Lung (tissue), 12 donors: ENCODE measurements around the gene KIF4B. TPM values are rescaled to one million over a fixed set of nuclear protein-coding genes. Genes with fewer than 3 reads are reported as not detected.
A peak's percentile ranks its signal among the peaks of the same experiment; 100 is the strongest.
"Not testable (repeated sequence)": the region's sequence is repeated elsewhere in the genome, so short reads cannot be mapped to it uniquely, and the experiment has no call there.

ENCODE experiments used
- ATAC-seq: fragments of 200-7000 bp; cut with Tn5 transposase; one replicate; pipeline ENCODE4 v1.9.1; 2020; ENCODE audit warnings: moderate number of reproducible peaks; ENCODE audit not compliant: insufficient read depth, low FRiP score
- DNase-seq, 3 donors: peaks; one replicate each; pipeline ENCODE4 v3.0.0-alpha.2; 2013 to 2017
- H3K27ac ChIP-seq, 2 donors: one replicate each; pipeline ENCODE4 v1.5.1; 2013; ENCODE audit warnings: mild to moderate bottlenecking in 2 of 2, moderate library complexity in 2 of 2, control low read depth in 1 of 2, inconsistent platforms in 1 of 2, low read depth in 1 of 2, low read length in 1 of 2
- H3K27me3 ChIP-seq, 3 donors: one replicate each; pipeline ENCODE4 v1.5.1; 2013; ENCODE audit warnings: low read length in 2 of 3; ENCODE audit not compliant: control insufficient read depth in 3 of 3, insufficient read depth in 3 of 3
- H3K36me3 ChIP-seq, 4 donors: one replicate each; pipeline ENCODE4 v1.5.1; 2013; ENCODE audit warnings: low read length in 4 of 4, mild to moderate bottlenecking in 1 of 4, moderate library complexity in 1 of 4; ENCODE audit not compliant: control insufficient read depth in 4 of 4, insufficient read depth in 4 of 4
- H3K4me1 ChIP-seq, 5 donors: one replicate each; pipeline ENCODE4 v1.5.1; 2013; ENCODE audit warnings: low read length in 5 of 5, mild to moderate bottlenecking in 2 of 5, moderate library complexity in 1 of 5; ENCODE audit not compliant: control insufficient read depth in 5 of 5, insufficient read depth in 5 of 5
- H3K4me3 ChIP-seq: one replicate; pipeline ENCODE4 v1.5.1; 2013; ENCODE audit warnings: mild to moderate bottlenecking, control low read depth, moderate library complexity
- H3K9ac ChIP-seq, 2 donors: one replicate each; pipeline ENCODE4 v1.5.1; 2013; ENCODE audit warnings: low read length in 2 of 2, control low read depth in 1 of 2; ENCODE audit not compliant: insufficient read depth in 1 of 2
- H3K9me3 ChIP-seq, 4 donors: one replicate each; pipeline ENCODE4 v1.5.1; 2013; ENCODE audit warnings: low read length in 3 of 4, mild to moderate bottlenecking in 1 of 4, moderate library complexity in 1 of 4; ENCODE audit not compliant: control insufficient read depth in 4 of 4, insufficient read depth in 3 of 4
- WGBS, 2 donors: extraction: QIAGEN DNeasy Blood & Tissue Kit; methylation state at CpG; one replicate each; pipeline ENCODE4 v1.1.7; 2013; 5-methylcytosine and 5-hydroxymethylcytosine counted together
- polyA plus RNA-seq, 2 donors: library from polyadenylated mRNA; stranded (reverse); fragments of 200-250 nt; gene quantifications; one replicate each; pipeline ENCODE4 v1.2.1, GENCODE V29; 2013
- total RNA-seq, 2 donors: library from RNA; depleted of rRNA in 1 of 2; stranded (reverse); fragments of >200 nt in 1 of 2; gene quantifications; one replicate each; pipeline ENCODE4 v1.2.1, GENCODE V29; 2014 to 2021
- TF ChIP-seq, protein P1 (sequence below): IDR thresholded peaks from 2 replicates; pipeline ENCODE4 v1.5.1; 2012; ENCODE audit warnings: mild to moderate bottlenecking; ENCODE audit errors: control extremely low read depth, extremely low read depth
- donor health status: control.
- donor health status: control.
- donor health status: Bipolar disorder and iron deficiency.
- donor health status: healthy.
- donor health status: DM: yes; HTN: yes; CAD: no.

KIF4B gene
- total and polyA plus RNA-seq, 4 donors: 0.01 to 0.02 TPM; not detected in 2

DNA sequence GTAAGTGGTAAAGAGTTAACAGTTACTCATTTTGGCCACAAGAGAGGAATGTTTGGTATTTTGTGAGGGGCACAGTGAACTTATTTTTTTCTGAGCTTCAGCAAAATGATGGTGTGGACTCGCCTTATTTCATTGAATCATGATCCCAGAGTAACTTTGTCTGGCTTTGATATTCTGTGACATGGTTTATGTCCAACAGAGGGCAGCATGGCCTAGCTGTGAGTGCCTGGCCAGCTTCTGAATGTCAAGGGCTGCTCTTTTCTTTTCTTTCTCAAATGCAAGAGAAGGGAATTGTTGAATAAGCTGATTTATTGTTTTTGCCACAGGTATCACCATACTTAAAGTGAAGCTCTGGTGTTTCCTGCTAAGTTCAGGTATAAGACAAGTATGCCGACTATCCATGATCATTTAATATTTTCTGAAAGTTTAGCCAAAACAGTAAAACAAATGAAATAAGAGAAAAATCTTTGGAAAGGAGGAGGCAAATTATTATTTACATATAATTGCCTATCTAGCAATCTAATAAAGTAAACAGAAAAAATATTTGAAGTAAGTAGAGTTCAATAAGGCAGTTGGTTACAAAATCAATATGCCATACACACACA is 41.0 kb upstream of the KIF4B start:
- Histone ChIP-seq H3K9ac (no peak overlapping the region), H3K36me3 (peaks cover 0 to 16% (median 2%) of the 10 kb centered on the region in 4 donors), H3K9me3 (peaks cover 0 to 3% (median 0%) of the 10 kb centered on the region in 4 donors), H3K27ac (no peak overlapping the region), H3K4me3 (no peak overlapping the region), H3K27me3 (no peaks in the 10 kb centered on the region), H3K4me1 (peaks cover 0 to 9% (median 0%) of the 10 kb centered on the region in 5 donors)
- 73 to 75% methylated on average over 2 of the region's 2 CpGs for WGBS, 2 donors
- peak; percentile 31 to 59 (median 47) for DNase-seq
- TF ChIP-seq, protein P1, sequence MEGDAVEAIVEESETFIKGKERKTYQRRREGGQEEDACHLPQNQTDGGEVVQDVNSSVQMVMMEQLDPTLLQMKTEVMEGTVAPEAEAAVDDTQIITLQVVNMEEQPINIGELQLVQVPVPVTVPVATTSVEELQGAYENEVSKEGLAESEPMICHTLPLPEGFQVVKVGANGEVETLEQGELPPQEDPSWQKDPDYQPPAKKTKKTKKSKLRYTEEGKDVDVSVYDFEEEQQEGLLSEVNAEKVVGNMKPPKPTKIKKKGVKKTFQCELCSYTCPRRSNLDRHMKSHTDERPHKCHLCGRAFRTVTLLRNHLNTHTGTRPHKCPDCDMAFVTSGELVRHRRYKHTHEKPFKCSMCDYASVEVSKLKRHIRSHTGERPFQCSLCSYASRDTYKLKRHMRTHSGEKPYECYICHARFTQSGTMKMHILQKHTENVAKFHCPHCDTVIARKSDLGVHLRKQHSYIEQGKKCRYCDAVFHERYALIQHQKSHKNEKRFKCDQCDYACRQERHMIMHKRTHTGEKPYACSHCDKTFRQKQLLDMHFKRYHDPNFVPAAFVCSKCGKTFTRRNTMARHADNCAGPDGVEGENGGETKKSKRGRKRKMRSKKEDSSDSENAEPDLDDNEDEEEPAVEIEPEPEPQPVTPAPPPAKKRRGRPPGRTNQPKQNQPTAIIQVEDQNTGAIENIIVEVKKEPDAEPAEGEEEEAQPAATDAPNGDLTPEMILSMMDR: peak; percentile 17
- ATAC-seq: no peak

DNA sequence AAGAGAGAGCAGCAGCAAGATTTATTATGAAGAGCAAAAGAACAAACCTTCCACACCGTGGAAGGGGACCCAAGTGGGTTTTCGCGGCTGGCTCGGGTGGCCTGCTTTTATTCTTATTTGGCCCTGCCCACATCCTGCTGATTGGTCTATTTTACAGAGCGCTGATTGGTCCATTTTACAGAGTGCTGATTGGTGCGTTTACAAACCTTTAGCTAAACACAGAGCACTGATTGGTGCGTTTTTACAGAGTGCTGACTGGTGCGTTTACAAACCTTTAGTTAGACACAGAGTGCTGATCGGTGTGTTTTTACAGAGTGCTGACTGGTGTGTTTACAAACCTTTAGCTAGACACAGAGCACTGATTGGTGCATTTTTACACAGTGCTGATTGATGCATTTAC is 37.5 kb upstream of the KIF4B start:
- WGBS, 2 donors: 97% methylated on average over 9 of the region's 9 CpGs
- DNase-seq, ATAC-seq: not testable (repeated sequence)

DNA sequence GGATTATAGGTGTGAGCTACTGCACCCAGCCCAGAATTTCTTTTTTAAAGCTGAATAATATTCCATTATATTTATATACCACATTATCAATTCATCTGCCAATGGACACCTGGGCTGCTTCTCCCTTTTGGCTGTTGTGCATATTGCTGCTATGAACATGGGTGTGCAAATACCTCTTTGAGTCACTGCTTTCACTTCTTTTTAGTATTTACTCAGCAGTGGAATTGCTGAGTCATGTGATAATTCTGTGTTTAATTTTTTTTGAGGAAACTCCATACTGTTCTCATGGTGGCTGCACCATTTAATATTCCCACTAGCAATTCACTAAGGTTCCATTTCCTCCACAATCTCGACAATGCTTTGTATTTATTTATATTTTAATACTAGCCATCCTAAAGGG is 36.1 kb upstream of the KIF4B start:
- DNase-seq (no peak), ATAC-seq (no peak)
- peaks cover 0 to 3% (median 0%) of the 10 kb centered on the region in 4 donors for H3K9me3 ChIP-seq
- TF ChIP-seq, protein P1: no peak
- H3K36me3 ChIP-seq: peaks cover 0 to 2% (median 0%) of the 10 kb centered on the region in 4 donors
- no peak overlapping the region for H3K27ac ChIP-seq
- no peak overlapping the region for H3K9ac ChIP-seq
- H3K27me3 ChIP-seq: no peaks in the 10 kb centered on the region
- no peaks in the 10 kb centered on the region for H3K4me1 ChIP-seq
- no peak overlapping the region for H3K4me3 ChIP-seq
- 51 to 75% methylated on average over 1 of the region's 1 CpG for WGBS, 2 donors

More for the DNA sequence above, 37.5 kb upstream of the KIF4B start:
- H3K36me3 ChIP-seq, H3K9ac ChIP-seq, H3K9me3 ChIP-seq, H3K4me1 ChIP-seq, H3K27ac ChIP-seq, H3K27me3 ChIP-seq, H3K4me3 ChIP-seq: not testable (repeated sequence)

DNA sequence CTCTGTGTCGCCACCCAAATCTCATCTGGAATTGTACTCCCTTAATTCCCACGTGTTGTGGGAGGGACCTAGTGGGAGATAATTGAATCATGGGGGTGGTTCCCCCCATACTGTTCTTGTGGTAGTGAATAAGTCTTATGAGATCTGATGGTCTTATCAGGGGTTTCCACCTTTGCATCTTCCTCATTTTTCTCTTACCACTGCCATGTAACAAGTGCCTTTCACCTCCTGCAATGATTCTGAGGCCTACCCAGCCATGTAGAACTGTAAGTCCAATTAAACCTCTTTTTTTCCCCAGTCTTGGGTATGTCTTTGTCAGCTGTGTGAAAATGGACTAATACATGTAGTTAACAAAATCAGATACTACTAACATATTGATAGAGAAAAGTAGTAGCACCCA is 35.3 kb upstream of the KIF4B start:
- not testable (repeated sequence) for H3K9ac ChIP-seq, H3K4me1 ChIP-seq, DNase-seq, ATAC-seq, H3K4me3 ChIP-seq, H3K27ac ChIP-seq, H3K9me3 ChIP-seq, H3K27me3 ChIP-seq, H3K36me3 ChIP-seq
- WGBS, 2 donors: 82 to 89% methylated on average over 2 of the region's 2 CpGs
